ENCODE measurements around the gene CSAG1. TPM values are rescaled to one million over a fixed set of nuclear protein-coding genes. Genes with fewer than 3 reads are reported as not detected.
"Not testable (repeated sequence)": the region's sequence is repeated elsewhere in the genome, so short reads cannot be mapped to it uniquely, and the experiment has no call there.

Gene CSAG1
- total RNA-seq, 1 donor from 2014 or later, result not detected

- no peaks in the 10 kb centered on the region for H3K36me3 ChIP-seq (ENCODE audit: control insufficient read depth, insufficient read depth, low read length)
- no peak overlapping the region for H3K4me3 ChIP-seq (ENCODE audit: low read depth, low read length)
- no peak for DNase-seq (ENCODE audit: low read depth)
- no peak for TF ChIP-seq CTCF (IDR thresholded peaks at IDR 0.05; ENCODE audit: insufficient read depth, low read length, poor library complexity, severe bottlenecking)
- no peaks in the 10 kb centered on the region for H3K27me3 ChIP-seq (ENCODE audit: control insufficient read depth, insufficient read depth, low read length)
These were observed 2.5 kb upstream of the CSAG1 start for GRCh38 chrX:152735860-152736511.

- no peaks in the 10 kb centered on the region for H3K27me3 ChIP-seq (ENCODE audit: control insufficient read depth, insufficient read depth, low read length)
- no peak for DNase-seq (ENCODE audit: low read depth)
- no peaks in the 10 kb centered on the region for H3K36me3 ChIP-seq (ENCODE audit: control insufficient read depth, insufficient read depth, low read length)
- no peak for TF ChIP-seq CTCF (IDR thresholded peaks at IDR 0.05; ENCODE audit: insufficient read depth, low read length, poor library complexity, severe bottlenecking)
- H3K4me3 ChIP-seq (ENCODE audit: low read depth, low read length), result no peak overlapping the region
These were observed 1.6 kb upstream of the CSAG1 start for GRCh38 chrX:152735101-152735500.

- H3K4me3 ChIP-seq (ENCODE audit: low read depth, low read length); H3K36me3 ChIP-seq (ENCODE audit: control insufficient read depth, insufficient read depth, low read length); DNase-seq (ENCODE audit: low read depth); H3K27me3 ChIP-seq (ENCODE audit: control insufficient read depth, insufficient read depth, low read length): not testable (repeated sequence)
These were observed 780 bp upstream of the CSAG1 start for GRCh38 chrX:152734143-152734858.

GRCh38 chrX:152725409-152725808, 8.1 kb downstream of the CSAG1 start:
- H3K36me3 ChIP-seq (ENCODE audit: control insufficient read depth, insufficient read depth, low read length), result no peaks in the 10 kb centered on the region
- no peaks in the 10 kb centered on the region for H3K27me3 ChIP-seq (ENCODE audit: control insufficient read depth, insufficient read depth, low read length)
- DNase-seq (ENCODE audit: low read depth), result no peak
- TF ChIP-seq CTCF (IDR thresholded peaks at IDR 0.05; ENCODE audit: insufficient read depth, low read length, poor library complexity, severe bottlenecking), result no peak
- no peak overlapping the region for H3K4me3 ChIP-seq (ENCODE audit: low read depth, low read length)

- H3K4me3 ChIP-seq (ENCODE audit: low read depth, low read length); DNase-seq (ENCODE audit: low read depth); H3K36me3 ChIP-seq (ENCODE audit: control insufficient read depth, insufficient read depth, low read length); H3K27me3 ChIP-seq (ENCODE audit: control insufficient read depth, insufficient read depth, low read length): not testable (repeated sequence)
These were observed 19.4 kb downstream of the CSAG1 start, which contains the start of gene MAGEA2B for GRCh38 chrX:152713815-152714787. TSS of gene MAGEA2B (plus strand) at chrX:152714628. CDS start at chrX:152717107, 2,479 bp downstream.

GRCh38 chrX:152713195-152713594, 20.3 kb downstream of the CSAG1 start:
- not testable (repeated sequence) for H3K4me3 ChIP-seq (ENCODE audit: low read depth, low read length); DNase-seq (ENCODE audit: low read depth); H3K27me3 ChIP-seq (ENCODE audit: control insufficient read depth, insufficient read depth, low read length); H3K36me3 ChIP-seq (ENCODE audit: control insufficient read depth, insufficient read depth, low read length)

GRCh38 chrX:152709173-152709572, 24.3 kb downstream of the CSAG1 start, which contains the start of gene CSAG2:
TSS of gene CSAG2 (minus strand) at chrX:152709273. CDS start at chrX:152709112, 161 bp downstream.
- not testable (repeated sequence) for H3K4me3 ChIP-seq (ENCODE audit: low read depth, low read length); DNase-seq (ENCODE audit: low read depth); H3K36me3 ChIP-seq (ENCODE audit: control insufficient read depth, insufficient read depth, low read length); H3K27me3 ChIP-seq (ENCODE audit: control insufficient read depth, insufficient read depth, low read length)

GRCh38 chrX:152706500-152706899, 27.0 kb downstream of the CSAG1 start:
- H3K27me3 ChIP-seq (ENCODE audit: control insufficient read depth, insufficient read depth, low read length); H3K36me3 ChIP-seq (ENCODE audit: control insufficient read depth, insufficient read depth, low read length); DNase-seq (ENCODE audit: low read depth); H3K4me3 ChIP-seq (ENCODE audit: low read depth, low read length): not testable (repeated sequence)

GRCh38 chrX:152700390-152700789, 33.1 kb downstream of the CSAG1 start:
- H3K36me3 ChIP-seq (ENCODE audit: control insufficient read depth, insufficient read depth, low read length); DNase-seq (ENCODE audit: low read depth); H3K27me3 ChIP-seq (ENCODE audit: control insufficient read depth, insufficient read depth, low read length); H3K4me3 ChIP-seq (ENCODE audit: low read depth, low read length): not testable (repeated sequence)

GRCh38 chrX:152697952-152698931, 35.3 kb downstream of the CSAG1 start, which contains the start of gene MAGEA3:
TSS of gene MAGEA3 (plus strand) at chrX:152698794. CDS start at chrX:152700833, 2,039 bp downstream.
- not testable (repeated sequence) for H3K4me3 ChIP-seq (ENCODE audit: low read depth, low read length); H3K27me3 ChIP-seq (ENCODE audit: control insufficient read depth, insufficient read depth, low read length); DNase-seq (ENCODE audit: low read depth); H3K36me3 ChIP-seq (ENCODE audit: control insufficient read depth, insufficient read depth, low read length)

Measured in kidney epithelial cell (primary cell).